ENCODE results near the gene ST3GAL6.
"Not testable (repeated sequence)": the region's sequence is repeated elsewhere in the genome, so short reads cannot be mapped to it uniquely, and the experiment has no call there.

Gene ST3GAL6

GRCh38 chr3:98799479-98799878 lies 36.3 kb downstream of the ST3GAL6 start:
- no peak overlapping the region for H3K4me3 ChIP-seq (ENCODE audit: low read depth, low read length)

DNA sequence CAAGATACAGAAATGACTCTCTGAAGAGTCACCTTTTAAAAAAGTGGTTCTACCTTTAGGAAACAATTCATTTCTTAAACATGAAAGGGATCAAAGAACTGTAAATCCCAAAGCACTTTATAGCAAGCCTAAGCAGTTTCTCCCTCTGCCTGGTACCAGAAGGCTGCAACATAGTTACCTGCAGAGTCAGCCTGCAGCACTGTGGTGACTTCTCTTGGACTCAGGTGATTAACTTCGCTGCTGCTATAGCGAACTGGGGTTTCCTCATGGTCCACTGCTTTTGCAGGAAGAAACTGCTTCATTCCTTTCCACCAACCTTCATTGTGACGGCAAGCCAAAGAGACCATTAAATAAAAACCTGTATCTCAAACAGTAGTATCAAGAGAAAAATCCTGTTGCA lies 37.3 kb downstream of the ST3GAL6 start:
- H3K4me3 ChIP-seq (ENCODE audit: low read depth, low read length), result no peak overlapping the region

GRCh38 chr3:98801043-98801747 lies 38.1 kb downstream of the ST3GAL6 start:
- no peak overlapping the region for H3K4me3 ChIP-seq (ENCODE audit: low read depth, low read length)

- no peak overlapping the region for H3K4me3 ChIP-seq (ENCODE audit: low read depth, low read length)
These were observed 42.4 kb downstream of the ST3GAL6 start for GRCh38 chr3:98805571-98805970.

DNA sequence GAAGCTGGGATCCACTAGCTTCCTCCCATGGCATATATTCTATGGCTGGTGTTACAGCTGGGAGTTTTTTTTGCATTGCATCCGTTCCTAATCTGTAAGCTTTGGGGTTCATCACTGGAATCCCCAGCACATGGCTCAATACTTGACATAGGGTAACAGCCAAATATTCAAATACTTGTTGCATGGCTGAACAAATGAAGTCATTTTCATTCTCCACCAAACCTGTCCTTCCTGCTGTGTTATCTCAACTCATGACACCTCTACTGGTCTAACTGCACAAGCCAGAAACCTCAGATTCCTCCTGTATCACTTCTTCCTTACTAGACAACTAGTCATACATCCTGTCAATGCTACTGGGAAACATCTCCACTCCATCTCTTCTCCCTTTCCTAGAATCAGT lies 43.4 kb downstream of the ST3GAL6 start:
- no peak overlapping the region for H3K4me3 ChIP-seq (ENCODE audit: low read depth, low read length)

GRCh38 chr3:98807011-98807410 lies 43.9 kb downstream of the ST3GAL6 start:
- H3K4me3 ChIP-seq (ENCODE audit: low read depth, low read length), result no peak overlapping the region

- H3K4me3 ChIP-seq (ENCODE audit: low read depth, low read length), result no peak overlapping the region
These were observed 44.4 kb downstream of the ST3GAL6 start for GRCh38 chr3:98807561-98807960.

DNA sequence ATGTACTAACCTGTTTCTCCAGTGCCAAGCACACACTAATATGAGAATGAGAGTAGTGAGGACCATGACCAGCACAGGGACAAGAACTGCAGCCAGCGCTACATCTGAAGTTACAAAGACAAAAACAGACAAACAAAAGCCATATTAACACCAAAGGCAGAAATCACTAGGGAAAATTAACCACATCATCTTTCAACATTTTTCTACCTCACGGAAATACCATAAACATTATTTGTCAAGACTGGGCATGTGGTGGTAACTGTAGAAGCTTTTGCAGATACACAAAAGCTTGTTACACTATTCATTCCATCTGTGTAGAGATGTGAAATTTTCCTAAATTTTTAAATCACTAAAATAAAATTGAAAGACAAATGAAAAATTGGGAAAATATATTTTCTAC lies 44.9 kb downstream of the ST3GAL6 start:
- no peak overlapping the region for H3K4me3 ChIP-seq (ENCODE audit: low read depth, low read length)

GRCh38 chr3:98809557-98809956 lies 46.4 kb downstream of the ST3GAL6 start:
- H3K4me3 ChIP-seq (ENCODE audit: low read depth, low read length), result no peak overlapping the region

- no peak overlapping the region for H3K4me3 ChIP-seq (ENCODE audit: low read depth, low read length)
These were observed 47.9 kb downstream of the ST3GAL6 start for GRCh38 chr3:98811048-98811447.

- no peak overlapping the region for H3K4me3 ChIP-seq (ENCODE audit: low read depth, low read length)
These were observed 49.8 kb downstream of the ST3GAL6 start for GRCh38 chr3:98812851-98813374.

DNA sequence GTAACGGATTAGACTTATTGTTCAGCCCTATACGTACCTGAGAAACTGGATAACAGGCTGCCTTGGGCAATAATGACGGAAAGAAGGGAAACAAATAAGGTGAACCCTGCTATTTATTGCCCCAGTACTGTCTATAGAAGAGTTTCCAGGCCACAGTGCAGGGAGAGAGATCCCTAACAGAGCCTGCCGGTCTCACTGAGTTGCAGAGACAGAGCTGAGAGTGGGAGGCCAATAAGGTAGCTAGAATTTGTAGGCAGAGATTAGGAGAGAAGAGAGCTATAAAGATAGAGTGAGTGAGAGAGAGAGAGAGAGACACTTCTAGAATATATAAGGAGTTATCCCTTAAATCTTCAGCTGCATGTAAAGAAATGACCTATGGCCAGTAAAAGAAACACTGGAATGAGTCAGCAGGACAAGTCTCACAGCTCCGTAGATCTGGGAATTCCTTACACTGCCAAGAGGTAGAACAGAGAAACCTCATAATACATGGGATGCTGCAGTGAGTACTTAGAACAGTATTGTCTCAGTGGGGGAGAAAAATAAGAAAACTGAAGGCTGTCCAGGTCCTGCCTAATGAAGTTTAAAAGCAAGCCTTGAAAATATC lies 51.8 kb downstream of the ST3GAL6 start:
- H3K4me3 ChIP-seq (ENCODE audit: low read depth, low read length), result no peak overlapping the region

DNA sequence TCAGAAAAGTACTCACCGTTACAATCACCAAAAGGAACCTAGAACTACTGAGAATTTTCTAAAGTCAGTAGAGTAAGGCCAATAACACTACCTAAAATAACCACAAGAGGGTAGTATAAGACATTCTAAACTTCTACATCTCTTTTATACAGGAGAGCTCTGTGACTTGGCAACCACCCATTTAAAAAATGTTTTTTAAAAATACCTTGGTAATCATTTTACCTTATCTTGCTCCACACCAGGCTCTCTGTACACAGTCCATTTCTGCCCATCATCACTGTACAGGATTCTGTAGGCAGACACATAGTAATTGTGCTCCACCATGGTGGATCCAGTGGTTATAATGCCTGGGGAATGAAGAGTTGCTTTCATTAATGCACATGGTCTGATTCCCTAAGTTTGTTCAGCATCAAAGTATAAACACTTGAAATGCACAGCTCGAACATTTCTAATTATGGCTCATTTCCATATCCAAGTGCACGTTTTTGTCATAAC lies 54.5 kb downstream of the ST3GAL6 start:
- no peak overlapping the region for H3K4me3 ChIP-seq (ENCODE audit: low read depth, low read length)

DNA sequence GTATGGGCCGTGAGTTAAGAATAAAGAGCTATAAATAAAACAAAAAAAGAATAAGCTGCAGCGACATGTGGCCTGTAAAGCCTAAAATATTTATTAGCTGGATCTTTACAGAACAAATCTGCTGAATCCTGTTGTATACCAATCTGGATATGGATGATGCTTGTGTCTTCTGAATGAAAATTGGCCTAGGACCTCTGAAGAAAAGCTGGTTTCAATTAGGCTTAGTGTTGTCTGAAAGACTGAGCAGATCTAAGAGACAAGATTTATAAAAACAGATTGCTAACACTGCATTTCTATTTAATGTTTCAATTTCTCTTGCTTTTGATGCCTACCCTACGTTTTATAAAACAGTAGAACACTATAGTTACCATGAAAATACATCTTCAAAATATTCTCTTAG lies 57.9 kb downstream of the ST3GAL6 start:
- no peak overlapping the region for H3K4me3 ChIP-seq (ENCODE audit: low read depth, low read length)

DNA sequence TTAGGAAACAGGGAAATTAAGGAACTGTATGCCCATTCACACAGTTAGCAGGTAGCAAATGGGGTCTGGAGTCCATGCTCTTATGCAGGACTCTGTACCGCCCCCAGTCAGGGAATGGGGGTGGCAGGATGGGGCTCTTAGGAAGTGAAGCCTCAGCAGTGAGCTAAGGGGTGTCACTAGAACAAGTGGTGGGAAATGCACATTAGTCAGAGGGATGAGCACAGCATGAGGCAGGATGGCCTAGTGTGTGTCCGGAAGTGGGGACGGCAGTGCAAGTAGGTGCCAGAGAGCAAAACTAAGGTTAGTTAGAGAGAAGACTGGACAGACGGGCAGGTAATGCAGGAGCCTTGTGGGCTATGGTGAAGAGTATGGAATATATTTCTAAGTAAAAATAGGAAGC lies 60.7 kb downstream of the ST3GAL6 start:
- H3K4me3 ChIP-seq (ENCODE audit: low read depth, low read length), result no peak overlapping the region

GRCh38 chr3:98824256-98824655 lies 61.1 kb downstream of the ST3GAL6 start:
- H3K4me3 ChIP-seq (ENCODE audit: low read depth, low read length), result no peak overlapping the region

GRCh38 chr3:98826126-98826525 lies 63.0 kb downstream of the ST3GAL6 start:
- no peak overlapping the region for H3K4me3 ChIP-seq (ENCODE audit: low read depth, low read length)

DNA sequence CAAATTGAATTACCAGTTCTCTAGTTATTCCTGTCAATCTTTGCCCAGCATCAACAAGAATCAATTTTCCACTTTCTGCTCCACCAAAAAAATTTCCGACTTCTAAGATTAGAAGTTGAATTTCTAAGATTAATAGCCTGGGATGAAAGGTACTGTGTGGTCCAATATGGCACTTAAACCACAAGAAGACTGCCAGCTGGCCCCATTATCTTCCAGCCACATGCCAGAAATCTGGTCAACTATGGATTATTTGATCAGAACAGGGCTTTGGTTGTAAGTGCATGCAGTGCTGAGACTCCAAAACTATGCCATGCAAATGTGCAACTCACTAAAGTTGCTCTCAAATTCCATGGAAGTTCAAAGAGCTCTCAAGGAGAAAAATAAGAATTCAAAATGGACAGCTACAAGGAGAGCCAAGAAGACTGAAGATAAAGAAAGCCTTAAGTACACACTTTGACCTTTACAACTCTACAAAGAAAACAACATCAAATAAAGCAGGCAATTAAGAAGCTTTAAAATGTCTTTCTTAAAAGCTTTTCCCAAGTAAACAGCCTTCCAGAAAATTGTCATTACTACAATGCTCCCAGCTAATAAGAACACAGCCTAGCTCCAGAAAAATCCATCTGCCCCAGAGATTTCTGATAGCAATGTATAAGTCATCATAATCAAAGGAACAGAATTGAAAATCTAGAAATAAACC lies 64.2 kb downstream of the ST3GAL6 start:
- no peak overlapping the region for H3K4me3 ChIP-seq (ENCODE audit: low read depth, low read length)

- H3K4me3 ChIP-seq (ENCODE audit: low read depth, low read length), result no peak overlapping the region
These were observed 66.2 kb downstream of the ST3GAL6 start for GRCh38 chr3:98829246-98829832.

GRCh38 chr3:98831060-98831459 lies 67.9 kb downstream of the ST3GAL6 start:
- not testable (repeated sequence) for H3K4me3 ChIP-seq (ENCODE audit: low read depth, low read length)

GRCh38 chr3:98839846-98840245 lies 76.7 kb downstream of the ST3GAL6 start:
- no peak overlapping the region for H3K4me3 ChIP-seq (ENCODE audit: low read depth, low read length)

All from iPS-11a (cell line).